GM10266 (cell line): ENCODE results near the gene TSPAN5.

ENCODE experiments used
- DNase-seq: peaks from one replicate; pipeline ENCODE4 v3.0.0; 2012; ENCODE audit errors: extremely low spot score
- TF ChIP-seq, protein P1 (sequence below): IDR thresholded peaks from 2 replicates; pipeline ENCODE4 v1.5.1; 2012; ENCODE audit warnings: mild to moderate bottlenecking, low read depth; ENCODE audit not compliant: control insufficient read depth, insufficient read depth; ENCODE audit errors: missing control alignments

TSPAN5 gene

GRCh38 chr4:98634061-98634460 is 24.4 kb downstream of the TSPAN5 start:
- TF ChIP-seq, protein P1, sequence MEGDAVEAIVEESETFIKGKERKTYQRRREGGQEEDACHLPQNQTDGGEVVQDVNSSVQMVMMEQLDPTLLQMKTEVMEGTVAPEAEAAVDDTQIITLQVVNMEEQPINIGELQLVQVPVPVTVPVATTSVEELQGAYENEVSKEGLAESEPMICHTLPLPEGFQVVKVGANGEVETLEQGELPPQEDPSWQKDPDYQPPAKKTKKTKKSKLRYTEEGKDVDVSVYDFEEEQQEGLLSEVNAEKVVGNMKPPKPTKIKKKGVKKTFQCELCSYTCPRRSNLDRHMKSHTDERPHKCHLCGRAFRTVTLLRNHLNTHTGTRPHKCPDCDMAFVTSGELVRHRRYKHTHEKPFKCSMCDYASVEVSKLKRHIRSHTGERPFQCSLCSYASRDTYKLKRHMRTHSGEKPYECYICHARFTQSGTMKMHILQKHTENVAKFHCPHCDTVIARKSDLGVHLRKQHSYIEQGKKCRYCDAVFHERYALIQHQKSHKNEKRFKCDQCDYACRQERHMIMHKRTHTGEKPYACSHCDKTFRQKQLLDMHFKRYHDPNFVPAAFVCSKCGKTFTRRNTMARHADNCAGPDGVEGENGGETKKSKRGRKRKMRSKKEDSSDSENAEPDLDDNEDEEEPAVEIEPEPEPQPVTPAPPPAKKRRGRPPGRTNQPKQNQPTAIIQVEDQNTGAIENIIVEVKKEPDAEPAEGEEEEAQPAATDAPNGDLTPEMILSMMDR = no peak
- no peak for DNase-seq

DNA sequence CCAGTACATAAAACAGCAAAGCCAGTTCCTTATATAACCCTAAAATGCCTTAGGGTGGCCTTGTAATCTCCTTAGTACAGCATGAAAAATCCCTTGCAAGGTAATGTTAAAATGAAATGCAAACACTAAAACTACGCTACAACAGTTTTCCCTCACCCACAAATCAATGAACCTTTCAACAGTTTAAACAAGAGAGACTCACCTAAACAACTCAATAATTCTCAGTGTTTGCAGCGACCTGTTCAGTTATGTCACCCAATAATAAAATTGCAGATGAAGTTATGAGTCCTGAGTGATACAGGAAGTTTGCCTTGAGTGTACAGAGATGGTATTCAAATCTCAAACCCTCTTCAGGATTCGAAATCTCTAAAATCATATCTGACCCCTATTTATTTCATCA is 25.3 kb downstream of the TSPAN5 start:
- no peak for DNase-seq
- TF ChIP-seq, protein P1 = no peak

DNA sequence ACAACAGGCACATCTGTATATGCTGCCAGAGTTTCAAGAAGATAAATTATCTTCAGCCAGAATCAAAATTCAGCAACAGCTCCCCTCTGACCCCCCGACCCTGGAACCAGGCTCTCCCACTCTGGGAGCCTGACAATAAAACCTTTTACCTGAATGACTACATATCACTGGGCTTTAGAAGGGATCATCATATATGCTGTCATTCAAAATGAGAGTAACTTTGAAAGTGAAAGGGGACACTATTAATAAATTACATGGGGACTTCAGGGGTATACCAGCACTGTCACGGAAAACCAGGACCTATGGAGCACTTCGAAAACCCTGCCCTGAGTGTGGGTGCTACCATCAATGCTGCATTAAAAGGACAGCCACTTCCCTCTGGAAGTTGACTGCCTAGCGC is 26.2 kb downstream of the TSPAN5 start:
- TF ChIP-seq, protein P1 = no peak
- no peak for DNase-seq

DNA sequence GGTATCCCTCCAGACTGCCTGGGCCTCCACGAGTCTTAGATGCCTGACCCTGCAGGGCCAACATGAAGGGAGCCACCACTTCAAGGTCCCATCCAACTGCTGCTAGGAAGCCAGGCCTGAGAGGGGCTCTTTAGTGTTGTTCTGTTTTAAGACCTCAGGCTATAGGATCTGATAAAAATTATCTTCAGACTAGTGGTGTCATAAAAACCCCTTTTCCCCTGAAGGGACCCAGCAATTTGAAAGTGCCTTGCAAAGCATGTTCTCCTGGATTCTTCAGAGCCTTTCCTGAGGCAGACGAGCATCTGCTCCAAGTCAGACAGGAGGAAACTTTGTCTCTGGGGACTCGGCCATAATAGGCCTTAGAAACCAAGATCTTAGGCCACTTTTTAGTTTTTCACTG is 26.9 kb downstream of the TSPAN5 start:
- DNase-seq = no peak
- TF ChIP-seq, protein P1 = no peak

DNA sequence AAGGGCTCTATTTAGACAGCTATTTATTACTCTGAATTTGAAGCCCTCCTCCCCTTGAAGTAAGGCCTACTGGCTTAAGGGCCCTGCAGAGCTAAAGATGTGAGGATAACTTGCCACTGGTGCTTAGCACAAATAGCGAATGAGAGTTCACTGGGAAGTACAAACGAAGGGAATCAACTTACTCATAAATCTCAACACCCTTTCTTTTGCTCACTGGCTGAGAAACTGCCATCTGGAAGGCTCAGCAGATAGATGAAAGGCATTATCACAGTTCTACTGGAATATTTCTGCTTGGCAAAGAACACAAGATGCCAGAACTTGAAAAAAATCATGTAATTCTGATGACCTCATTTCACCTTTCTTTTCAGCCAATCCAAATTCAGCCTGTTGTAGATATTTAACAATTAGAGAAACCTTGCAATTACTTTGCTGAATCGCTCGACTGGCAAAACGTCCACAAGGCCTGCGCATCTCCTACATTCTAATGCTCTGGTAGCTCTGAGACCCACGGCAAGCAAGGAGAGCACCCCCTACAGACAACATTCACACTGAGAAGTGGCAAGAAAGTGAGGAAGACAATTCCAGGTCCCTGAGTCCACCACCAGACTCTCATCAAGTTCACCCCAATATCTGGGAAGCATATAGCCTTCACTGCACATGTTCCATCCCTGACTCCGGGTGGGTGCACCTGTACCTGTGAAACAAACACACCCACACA is 27.5 kb downstream of the TSPAN5 start:
- no peak for DNase-seq
- TF ChIP-seq, protein P1 = no peak

GRCh38 chr4:98627531-98628257 is 30.7 kb downstream of the TSPAN5 start:
- no peak for DNase-seq
- TF ChIP-seq, protein P1 = no peak

- TF ChIP-seq, protein P1 = no peak
These were observed 32.1 kb downstream of the TSPAN5 start for GRCh38 chr4:98626350-98626749.

More at GRCh38 chr4:98626350-98626749, 32.1 kb downstream of the TSPAN5 start:
- no peak for DNase-seq
